ENCODE data around the gene TNK2. TPM values are rescaled to one million over a fixed set of nuclear protein-coding genes. Genes with fewer than 3 reads are reported as not detected.
A peak's percentile ranks its signal among the peaks of the same experiment; 100 is the strongest.

TNK2 gene
- total RNA-seq, 2 donors from 2014 or later: 25.9 to 49.1 TPM

DNA sequence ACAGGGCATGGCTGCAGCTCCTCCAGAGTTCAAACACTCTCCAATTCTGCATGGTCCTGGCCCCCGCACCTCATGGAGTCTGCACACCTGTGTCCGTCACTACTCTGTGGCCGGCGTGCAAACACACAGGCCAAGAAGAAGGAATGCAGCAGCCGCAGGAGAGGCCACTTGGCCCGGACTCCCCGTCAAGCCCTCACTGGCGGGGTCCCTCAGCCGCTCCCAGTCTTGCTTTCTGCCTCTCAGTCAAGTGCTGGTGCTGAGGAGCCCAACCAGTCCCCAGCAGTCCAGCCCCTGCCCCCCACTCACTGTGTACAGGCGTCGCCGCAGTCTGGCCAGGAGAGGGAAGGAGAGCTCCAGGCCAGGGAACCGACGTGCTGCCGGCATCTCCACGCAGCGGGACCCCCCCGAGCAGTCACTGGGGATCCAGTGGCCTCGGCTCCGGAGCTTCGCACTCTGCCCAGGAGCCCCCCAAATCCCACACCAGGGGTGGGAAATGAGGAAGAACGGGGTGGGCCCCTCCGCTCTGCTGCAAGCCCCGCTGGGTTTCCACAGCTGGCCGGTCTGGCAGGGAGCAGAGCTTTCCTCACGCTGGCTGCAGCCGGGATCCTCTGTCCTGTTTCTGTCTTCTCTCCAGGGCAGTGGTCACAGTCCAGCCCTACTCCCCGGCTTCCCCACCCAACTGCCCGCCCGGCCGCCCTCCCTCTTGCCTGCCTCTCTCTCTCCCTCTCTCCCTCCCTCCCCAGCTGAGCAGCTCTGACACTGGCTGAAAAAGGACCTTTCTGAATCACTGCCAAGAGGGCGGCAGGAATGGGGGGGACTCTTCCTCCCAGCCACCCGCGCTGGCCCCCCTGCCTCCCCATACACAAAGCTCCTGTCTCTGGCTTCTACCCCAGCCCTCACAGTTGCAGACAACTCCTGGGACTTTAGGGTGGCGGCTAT lies 16.0 kb downstream of the TNK2 start:
- H3K27ac ChIP-seq: peak overlapping the region; percentile 13 to 54 (median 30)
- no peaks in the 10 kb centered on the region for H3K27me3 ChIP-seq
- H3K4me3 ChIP-seq: no peak overlapping the region
- H3K9me3 ChIP-seq: no peaks in the 10 kb centered on the region
- peak; percentile 10 for ATAC-seq
- 33 to 34% methylated on average over 19 to 35 of the region's 35 CpGs for WGBS, 2 donors
- intact Hi-C loops (cut with DNase I): no loop called here
- DNase-seq: peak; percentile 36 to 66 (median 59)
- TF ChIP-seq, protein P1, sequence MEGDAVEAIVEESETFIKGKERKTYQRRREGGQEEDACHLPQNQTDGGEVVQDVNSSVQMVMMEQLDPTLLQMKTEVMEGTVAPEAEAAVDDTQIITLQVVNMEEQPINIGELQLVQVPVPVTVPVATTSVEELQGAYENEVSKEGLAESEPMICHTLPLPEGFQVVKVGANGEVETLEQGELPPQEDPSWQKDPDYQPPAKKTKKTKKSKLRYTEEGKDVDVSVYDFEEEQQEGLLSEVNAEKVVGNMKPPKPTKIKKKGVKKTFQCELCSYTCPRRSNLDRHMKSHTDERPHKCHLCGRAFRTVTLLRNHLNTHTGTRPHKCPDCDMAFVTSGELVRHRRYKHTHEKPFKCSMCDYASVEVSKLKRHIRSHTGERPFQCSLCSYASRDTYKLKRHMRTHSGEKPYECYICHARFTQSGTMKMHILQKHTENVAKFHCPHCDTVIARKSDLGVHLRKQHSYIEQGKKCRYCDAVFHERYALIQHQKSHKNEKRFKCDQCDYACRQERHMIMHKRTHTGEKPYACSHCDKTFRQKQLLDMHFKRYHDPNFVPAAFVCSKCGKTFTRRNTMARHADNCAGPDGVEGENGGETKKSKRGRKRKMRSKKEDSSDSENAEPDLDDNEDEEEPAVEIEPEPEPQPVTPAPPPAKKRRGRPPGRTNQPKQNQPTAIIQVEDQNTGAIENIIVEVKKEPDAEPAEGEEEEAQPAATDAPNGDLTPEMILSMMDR (IDR thresholded peaks at IDR 0.05): peak in 1 of 7 experiments; percentile 12
- TF ChIP-seq POLR2A (IDR thresholded peaks at IDR 0.05): no peak
- no peaks in the 10 kb centered on the region for H3K36me3 ChIP-seq (replicated peaks in 1 of 2; ENCODE audit: insufficient read depth in 1 of 2, low read depth in 2 of 2)
- H3K4me1 ChIP-seq: peaks cover 52% of the 10 kb centered on the region

DNA sequence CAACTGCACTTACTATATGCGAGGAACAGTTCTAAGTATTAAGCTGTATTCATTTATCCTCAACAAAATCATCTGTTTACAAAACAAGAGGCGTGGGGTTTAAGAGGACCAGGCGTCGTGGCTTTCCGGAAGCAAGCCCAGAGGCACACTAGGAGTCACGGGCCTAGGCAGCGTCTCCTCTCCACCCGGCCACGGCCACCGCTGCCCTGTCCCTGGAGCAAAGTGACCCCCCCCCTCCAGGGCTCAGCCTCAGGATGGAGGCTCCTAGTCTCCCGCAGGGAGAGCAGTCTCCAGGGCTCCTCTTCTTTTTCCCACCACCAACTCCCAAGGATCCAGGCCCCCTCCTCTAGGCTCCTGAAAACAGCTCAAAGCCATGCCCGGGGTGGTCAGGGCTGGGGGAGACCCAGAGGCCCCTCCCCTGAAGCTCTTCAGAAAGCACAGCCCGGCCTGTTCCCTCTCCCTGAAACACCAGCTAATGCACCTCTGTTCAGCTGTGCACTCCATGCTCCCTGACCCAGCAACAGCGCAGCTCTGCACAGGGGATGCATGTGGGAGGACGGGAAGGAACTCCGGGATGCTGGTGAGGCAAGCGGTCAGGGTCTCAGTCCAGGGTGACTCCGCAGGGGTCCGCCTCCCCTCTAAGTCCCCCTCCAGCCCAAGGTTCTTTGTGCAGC lies 16.8 kb downstream of the TNK2 start:
- 90% methylated on average over 13 to 17 of the region's 19 CpGs for WGBS, 2 donors
- Histone ChIP-seq H3K27ac (peak overlapping the region in 1 of 4 donors; percentile 13), H3K4me1 (peaks cover 44% of the 10 kb centered on the region), H3K9me3 (no peaks in the 10 kb centered on the region), H3K36me3 (replicated peaks in 1 of 2; ENCODE audit: insufficient read depth in 1 of 2, low read depth in 2 of 2) (no peaks in the 10 kb centered on the region), H3K4me3 (no peak overlapping the region), H3K27me3 (no peaks in the 10 kb centered on the region)
- DNase-seq (no peak), ATAC-seq (no peak)
- intact Hi-C loops (cut with DNase I): no loop called here
- TF ChIP-seq, protein P1 (IDR thresholded peaks at IDR 0.05): no peak
- no peak for TF ChIP-seq POLR2A (IDR thresholded peaks at IDR 0.05)

DNA sequence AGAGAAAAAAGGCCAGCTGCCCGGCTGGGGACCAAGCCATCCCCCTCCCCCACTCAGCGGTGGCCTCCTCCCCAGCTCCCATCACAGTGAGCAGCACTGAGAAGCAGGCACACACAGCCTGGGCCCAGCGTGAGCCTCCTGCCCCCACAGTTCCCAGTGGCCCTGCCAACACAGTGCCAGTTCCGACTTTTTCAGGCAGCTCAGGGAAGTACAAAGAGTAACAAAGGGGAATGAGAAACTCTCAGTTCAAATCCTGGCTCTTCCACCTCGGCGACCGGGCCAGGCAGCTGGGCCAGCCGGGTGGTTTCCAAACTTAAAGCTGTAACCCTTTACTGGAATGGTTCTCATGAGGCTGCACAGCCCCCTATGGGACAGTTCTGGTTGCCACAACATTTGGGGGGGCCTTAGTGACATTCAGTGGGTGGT lies 18.5 kb downstream of the TNK2 start:
- intact Hi-C loops (cut with DNase I): no loop called here
- TF ChIP-seq, protein P1 (IDR thresholded peaks at IDR 0.05): no peak
- no peak for TF ChIP-seq POLR2A (IDR thresholded peaks at IDR 0.05)
- ATAC-seq (no peak), DNase-seq (no peak)
- 69 to 76% methylated on average over 4 to 8 of the region's 8 CpGs for WGBS, 2 donors
- Histone ChIP-seq H3K4me1 (peaks cover 29% of the 10 kb centered on the region), H3K9me3 (no peaks in the 10 kb centered on the region), H3K27me3 (no peaks in the 10 kb centered on the region), H3K4me3 (no peak overlapping the region), H3K36me3 (replicated peaks in 1 of 2; ENCODE audit: insufficient read depth in 1 of 2, low read depth in 2 of 2) (no peaks in the 10 kb centered on the region), H3K27ac (no peak overlapping the region)

DNA sequence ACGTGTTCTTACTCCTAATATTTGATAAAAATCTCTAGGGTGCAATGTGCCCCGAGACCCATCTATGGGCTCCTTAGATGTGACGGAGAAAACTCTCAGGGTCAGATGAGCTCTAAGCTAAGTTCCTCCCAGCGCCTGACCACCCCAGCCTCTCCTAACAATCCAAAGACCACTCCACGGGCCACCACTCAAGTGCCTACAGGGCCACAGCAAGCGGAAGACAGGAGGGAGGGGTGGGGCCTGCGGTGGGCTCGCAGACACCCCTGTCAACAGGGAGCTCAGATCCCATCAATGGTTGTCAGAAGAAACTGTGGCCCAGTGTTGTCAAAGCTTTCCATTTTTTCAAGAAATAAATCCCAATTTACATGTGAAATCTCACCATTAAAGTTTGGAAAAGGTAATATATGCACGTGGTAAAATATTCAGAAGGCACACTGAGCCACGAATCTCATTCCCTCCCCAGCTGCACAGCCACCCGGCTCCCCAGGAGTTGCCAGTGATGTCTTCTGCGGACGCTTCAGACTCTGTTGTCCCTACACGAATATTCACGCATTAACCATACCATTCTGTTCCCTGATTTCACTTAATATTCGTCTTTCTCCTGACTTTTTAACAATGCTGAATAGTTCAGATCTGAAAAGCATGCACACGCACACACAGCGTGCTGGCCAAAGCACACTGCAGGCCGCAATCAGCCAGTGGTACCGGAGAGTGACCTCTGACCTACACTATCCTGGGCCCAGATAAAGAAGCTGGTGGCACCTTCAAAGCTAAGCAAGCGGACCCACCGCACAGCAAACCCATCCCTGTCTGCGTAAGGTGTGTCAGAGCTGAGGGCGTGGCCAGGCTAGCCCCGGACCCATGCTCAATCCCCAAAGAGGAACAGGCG lies 19.1 kb downstream of the TNK2 start:
- no peak overlapping the region for H3K4me3 ChIP-seq
- 83% methylated on average over 25 to 26 of the region's 26 CpGs for WGBS, 2 donors
- no peak for DNase-seq
- no peak overlapping the region for H3K27ac ChIP-seq
- no peak for ATAC-seq
- TF ChIP-seq POLR2A (IDR thresholded peaks at IDR 0.05): no peak
- TF ChIP-seq, protein P1 (IDR thresholded peaks at IDR 0.05): no peak
- intact Hi-C loops (cut with DNase I): no loop called here
- H3K27me3 ChIP-seq: no peaks in the 10 kb centered on the region
- peaks cover 22% of the 10 kb centered on the region for H3K4me1 ChIP-seq
- no peaks in the 10 kb centered on the region for H3K9me3 ChIP-seq
- H3K36me3 ChIP-seq (replicated peaks in 1 of 2; ENCODE audit: insufficient read depth in 1 of 2, low read depth in 2 of 2): no peaks in the 10 kb centered on the region

Measured in body of pancreas (tissue), 4 donors.